NT2/D1 (cell line): ENCODE results near the gene SLC6A7.

Experiments
- DNase-seq: peaks from one replicate; pipeline ENCODE4 v3.0.0-alpha.2; 2011; ENCODE audit warnings: low read depth, low spot score
- H3K27me3 ChIP-seq: 2 replicates; pipeline ENCODE4 v1.6.0; 2011; ENCODE audit warnings: mild to moderate bottlenecking; ENCODE audit not compliant: insufficient read length, insufficient read depth
- H3K36me3 ChIP-seq: 2 replicates; pipeline ENCODE4 v1.6.1; 2011; ENCODE audit warnings: mild to moderate bottlenecking, low read length, mixed read lengths; ENCODE audit not compliant: insufficient read depth, insufficient read length
- H3K4me1 ChIP-seq: 2 replicates; pipeline ENCODE4 v1.5.1; 2011; ENCODE audit not compliant: insufficient read depth, insufficient read length
- H3K4me3 ChIP-seq: 2 replicates; pipeline ENCODE4 v1.5.1; 2011; ENCODE audit warnings: low read depth; ENCODE audit not compliant: insufficient read length
- H3K9ac ChIP-seq: 2 replicates; pipeline ENCODE4 v1.6.0; 2011; ENCODE audit warnings: low read depth; ENCODE audit not compliant: insufficient read length
- H3K9me3 ChIP-seq: 2 replicates; pipeline ENCODE4 v1.5.1; 2011; ENCODE audit warnings: mild to moderate bottlenecking, low read length; ENCODE audit not compliant: insufficient read depth
- SUZ12 ChIP-seq: IDR thresholded peaks from 2 replicates; pipeline ENCODE4 v1.6.1; 2011; ENCODE audit not compliant: insufficient read length, insufficient read depth; ENCODE audit errors: extremely low read depth
- YY1 ChIP-seq: IDR thresholded peaks from 2 replicates; pipeline ENCODE4 v1.6.1; 2011; ENCODE audit not compliant: insufficient read length, insufficient read depth
- ZNF274 ChIP-seq: IDR thresholded peaks from 2 replicates; pipeline ENCODE4 v1.6.1; 2011; ENCODE audit warnings: mild to moderate bottlenecking, low read depth, low read length

The SLC6A7 gene

DNA sequence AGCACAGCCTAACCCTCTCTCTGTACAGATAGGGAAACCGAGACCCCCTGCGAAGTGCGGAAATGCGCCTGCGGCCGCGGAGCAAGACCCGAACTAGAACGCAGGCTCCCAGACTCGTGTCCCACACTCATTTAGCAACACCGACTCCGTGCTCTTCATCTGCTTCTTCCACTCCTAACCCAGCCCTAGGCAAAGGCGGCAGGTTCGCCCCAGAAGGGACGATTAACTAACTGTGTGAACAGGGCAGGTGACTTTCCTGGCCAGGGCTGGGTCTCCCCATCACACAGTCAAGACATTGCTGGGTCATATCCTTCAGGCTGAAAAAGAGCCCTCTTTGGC lies 22.4 kb upstream of the SLC6A7 start:
- peaks cover 91% of the 10 kb centered on the region for H3K27me3 ChIP-seq
- H3K4me1 ChIP-seq, result peaks cover 7% of the 10 kb centered on the region
- TF ChIP-seq YY1, result no peak
- TF ChIP-seq SUZ12, result no peak
- TF ChIP-seq ZNF274, result no peak
- no peak for DNase-seq
- H3K4me3 ChIP-seq, result no peak overlapping the region
- no peaks in the 10 kb centered on the region for H3K9me3 ChIP-seq
- H3K9ac ChIP-seq, result peak overlapping the region; percentile 32
- no peaks in the 10 kb centered on the region for H3K36me3 ChIP-seq

GRCh38 chr5:150167908-150168307 lies 22.0 kb upstream of the SLC6A7 start:
- Histone ChIP-seq H3K4me1 (peaks cover 5% of the 10 kb centered on the region), H3K36me3 (no peaks in the 10 kb centered on the region), H3K9me3 (no peaks in the 10 kb centered on the region), H3K9ac (no peak overlapping the region), H3K4me3 (no peak overlapping the region), H3K27me3 (peaks cover 95% of the 10 kb centered on the region)
- TF ChIP-seq YY1 (no peak), ZNF274 (no peak), SUZ12 (no peak)
- no peak for DNase-seq

- no peaks in the 10 kb centered on the region for H3K36me3 ChIP-seq
- H3K4me1 ChIP-seq, result peaks cover 2% of the 10 kb centered on the region
- no peak for DNase-seq
- no peak overlapping the region for H3K9ac ChIP-seq
- H3K4me3 ChIP-seq, result no peak overlapping the region
- H3K27me3 ChIP-seq, result peaks cover 95% of the 10 kb centered on the region
- H3K9me3 ChIP-seq, result no peaks in the 10 kb centered on the region
- no peak for TF ChIP-seq YY1
- no peak for TF ChIP-seq ZNF274
- TF ChIP-seq SUZ12, result no peak
Observed at GRCh38 chr5:150168864-150169263, 21.0 kb upstream of the SLC6A7 start.

DNA sequence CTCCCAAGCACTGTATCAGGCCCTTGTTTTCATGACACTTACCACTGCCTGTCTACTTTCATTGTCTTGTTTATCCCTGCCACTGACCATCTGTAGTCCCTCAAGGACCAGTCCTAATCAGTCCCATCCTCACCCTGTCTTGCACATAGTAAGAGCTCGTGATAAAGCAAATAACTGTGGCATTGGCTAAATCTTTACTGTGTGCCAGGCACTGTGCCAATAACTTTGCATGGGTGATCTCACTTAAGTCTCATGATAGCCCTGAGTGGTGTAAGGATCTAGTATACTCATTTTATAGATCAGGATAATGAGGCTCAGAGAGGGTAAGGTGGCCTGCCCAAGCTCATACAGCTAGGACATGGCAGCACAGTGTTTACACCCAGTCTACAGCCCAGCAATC lies 17.7 kb upstream of the SLC6A7 start:
- no peak overlapping the region for H3K4me3 ChIP-seq
- no peaks in the 10 kb centered on the region for H3K9me3 ChIP-seq
- TF ChIP-seq SUZ12 (no peak), YY1 (no peak), ZNF274 (no peak)
- no peaks in the 10 kb centered on the region for H3K36me3 ChIP-seq
- H3K4me1 ChIP-seq, result peaks cover 2% of the 10 kb centered on the region
- no peak overlapping the region for H3K9ac ChIP-seq
- no peak for DNase-seq
- H3K27me3 ChIP-seq, result peaks cover 81% of the 10 kb centered on the region

DNA sequence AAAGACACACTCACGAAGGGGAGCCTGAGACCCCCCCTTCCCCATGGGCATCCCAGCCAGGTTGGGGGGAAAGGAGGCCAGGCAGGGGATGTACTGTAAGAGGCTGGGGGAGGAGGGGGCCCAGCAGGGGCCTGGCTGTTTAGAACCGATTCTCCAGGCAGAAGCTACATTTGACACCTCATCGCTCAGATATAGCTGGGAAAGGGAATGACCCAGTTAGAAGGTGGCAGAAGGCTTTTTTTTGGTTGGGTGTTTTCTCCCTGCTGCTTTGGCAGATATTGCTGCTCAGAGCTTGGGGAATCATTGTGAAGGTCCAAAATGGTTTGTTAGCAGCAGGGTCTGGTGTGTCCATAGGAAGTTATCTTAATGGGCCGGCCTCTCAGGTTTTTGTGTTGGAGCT lies 17.3 kb upstream of the SLC6A7 start:
- Histone ChIP-seq H3K4me3 (no peak overlapping the region), H3K27me3 (peaks cover 77% of the 10 kb centered on the region), H3K9me3 (no peaks in the 10 kb centered on the region), H3K9ac (no peak overlapping the region), H3K36me3 (no peaks in the 10 kb centered on the region), H3K4me1 (peaks cover 2% of the 10 kb centered on the region)
- TF ChIP-seq ZNF274 (no peak), SUZ12 (no peak), YY1 (no peak)
- no peak for DNase-seq

DNA sequence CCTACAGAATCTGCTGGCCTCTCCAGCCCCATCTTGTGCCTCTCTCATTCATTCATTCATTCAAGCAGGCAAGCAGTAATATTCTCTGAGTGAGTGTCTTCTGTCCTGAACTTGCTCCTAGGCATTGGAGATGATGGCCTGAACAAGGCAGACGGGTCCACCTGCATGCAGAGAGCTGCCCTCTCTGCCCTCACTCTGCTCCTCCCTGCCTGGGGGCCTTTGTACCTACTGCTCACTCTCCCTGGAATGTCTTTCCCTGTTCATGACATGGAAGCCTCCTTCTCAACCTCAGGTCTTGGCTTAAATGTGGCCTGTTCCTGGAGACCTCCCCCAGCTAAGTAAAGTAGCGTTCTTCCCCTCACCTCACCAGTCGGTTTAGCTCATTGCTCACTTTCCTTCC lies 16.7 kb upstream of the SLC6A7 start:
- Histone ChIP-seq H3K36me3 (no peaks in the 10 kb centered on the region), H3K27me3 (peaks cover 71% of the 10 kb centered on the region)
- TF ChIP-seq YY1 (no peak), SUZ12 (no peak), ZNF274 (no peak)

DNA sequence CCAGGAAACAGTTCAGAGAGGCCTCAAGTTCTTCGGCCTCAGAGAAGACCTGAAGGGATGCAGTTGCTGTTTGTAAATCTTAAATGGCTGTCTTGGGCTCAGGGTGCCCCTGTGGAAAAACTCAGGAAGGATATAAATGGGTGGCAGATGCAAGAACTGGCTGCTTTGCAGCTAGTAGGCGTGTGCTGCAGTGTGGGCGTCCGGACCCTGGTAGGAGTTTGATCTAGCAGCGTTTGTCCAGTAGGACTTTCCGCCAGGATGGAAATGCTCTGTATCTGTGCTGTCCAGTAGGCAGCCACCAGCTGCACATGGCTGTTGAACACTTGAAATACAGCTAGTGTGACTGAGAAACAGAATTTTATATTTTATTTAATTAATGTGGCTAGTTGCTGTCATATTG lies 15.6 kb upstream of the SLC6A7 start:
- TF ChIP-seq YY1, result no peak
- TF ChIP-seq ZNF274, result no peak
- TF ChIP-seq SUZ12, result no peak
- Histone ChIP-seq H3K9ac (no peak overlapping the region), H3K9me3 (no peaks in the 10 kb centered on the region), H3K27me3 (peaks cover 64% of the 10 kb centered on the region), H3K4me1 (peaks cover 2% of the 10 kb centered on the region), H3K36me3 (no peaks in the 10 kb centered on the region), H3K4me3 (no peak overlapping the region)
- no peak for DNase-seq

More for the DNA sequence above, 16.7 kb upstream of the SLC6A7 start:
- DNase-seq, result no peak
- H3K9ac ChIP-seq, result no peak overlapping the region
- H3K4me3 ChIP-seq, result no peak overlapping the region
- H3K9me3 ChIP-seq, result no peaks in the 10 kb centered on the region
- peaks cover 2% of the 10 kb centered on the region for H3K4me1 ChIP-seq

GRCh38 chr5:150175076-150175475 lies 14.8 kb upstream of the SLC6A7 start:
- Histone ChIP-seq H3K4me1 (peaks cover 2% of the 10 kb centered on the region), H3K27me3 (peaks cover 56% of the 10 kb centered on the region), H3K9ac (no peak overlapping the region), H3K36me3 (no peaks in the 10 kb centered on the region), H3K4me3 (no peak overlapping the region), H3K9me3 (no peaks in the 10 kb centered on the region)
- no peak for DNase-seq
- TF ChIP-seq ZNF274, result no peak
- no peak for TF ChIP-seq SUZ12
- TF ChIP-seq YY1, result no peak
